Esophagus muscularis mucosa (tissue), 4 donors: ENCODE measurements around the gene KLHL29.

Experiments used
- CTCF ChIP-seq, 3 experiments: fragments of 200-600 bp in 2 of 3; fragments of 450-650 bp in 1 of 3; sonication (generic) in 2 of 3; IDR thresholded peaks; one replicate each; pipeline ENCODE4 v1.5.1; 2017 to 2019; ENCODE audit warnings: antibody characterized with exemption in 3 of 3, mild to moderate bottlenecking in 2 of 3, moderate library complexity in 1 of 3
- EP300 ChIP-seq: sonication (generic); formaldehyde crosslinking; IDR thresholded peaks from one replicate; pipeline ENCODE4 v1.6.1; 2017; ENCODE audit warnings: antibody characterized with exemption
- POLR2A ChIP-seq: fragments of 450-650 bp; IDR thresholded peaks from one replicate; pipeline ENCODE4 v1.6.1; 2017; ENCODE audit warnings: antibody characterized with exemption, moderate library complexity, mild to moderate bottlenecking, low read depth

DNA sequence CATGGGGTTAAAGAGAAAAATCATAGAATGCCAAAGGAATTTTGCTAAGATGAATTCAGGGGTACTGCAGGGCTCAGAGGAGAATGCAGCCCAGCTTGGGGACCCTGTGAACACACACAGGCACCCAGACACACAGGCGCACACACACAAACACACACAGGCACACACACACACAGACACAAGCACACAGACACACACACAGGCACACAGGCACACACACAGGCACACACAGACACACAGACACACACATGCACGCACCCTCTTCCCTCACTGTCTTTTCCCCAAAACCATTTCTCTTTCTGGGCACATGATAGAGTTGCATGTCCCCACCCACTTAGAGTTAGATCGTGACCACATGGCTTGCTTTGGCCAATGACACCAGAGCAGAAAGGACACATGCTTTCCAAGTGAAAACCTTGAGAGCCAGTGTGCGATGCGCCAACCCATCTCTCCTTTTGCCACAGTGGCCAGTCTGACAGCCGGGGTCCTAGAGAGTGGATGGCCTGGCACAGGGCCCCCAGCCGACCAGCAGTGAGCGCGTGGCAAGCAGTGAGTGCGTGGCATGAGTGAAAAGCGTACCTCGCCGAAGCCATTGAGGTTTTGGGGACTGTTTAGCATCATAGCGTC, 163.3 kb downstream of the KLHL29 start:
- TF ChIP-seq CTCF (IDR thresholded peaks at IDR 0.05) (no peak), EP300 (no peak), POLR2A (no peak)
